ENCODE data around the gene GALNT16.

GALNT16 gene

DNA sequence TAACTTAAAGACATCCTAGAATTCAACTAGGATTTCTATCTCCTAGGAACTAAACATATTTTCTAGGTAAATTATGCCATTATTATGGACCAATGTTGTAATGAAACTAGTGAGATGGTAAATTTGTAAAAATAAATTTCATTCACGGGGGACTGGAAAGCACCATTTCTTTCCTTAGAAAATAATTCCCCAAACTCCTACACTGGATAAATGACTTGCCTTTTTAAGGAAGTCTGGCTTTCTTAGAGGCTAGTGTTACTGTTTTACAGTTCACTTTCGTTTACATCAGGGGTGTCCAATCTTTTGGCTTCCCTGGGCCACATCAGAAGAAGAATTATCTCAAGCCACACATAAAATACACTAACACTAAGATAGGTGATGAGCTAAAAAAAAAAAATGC is 141.9 kb downstream of the GALNT16 start:
- H2AFZ ChIP-seq (ENCODE audit: low read length) = no peak overlapping the region
- TF ChIP-seq, protein P1, sequence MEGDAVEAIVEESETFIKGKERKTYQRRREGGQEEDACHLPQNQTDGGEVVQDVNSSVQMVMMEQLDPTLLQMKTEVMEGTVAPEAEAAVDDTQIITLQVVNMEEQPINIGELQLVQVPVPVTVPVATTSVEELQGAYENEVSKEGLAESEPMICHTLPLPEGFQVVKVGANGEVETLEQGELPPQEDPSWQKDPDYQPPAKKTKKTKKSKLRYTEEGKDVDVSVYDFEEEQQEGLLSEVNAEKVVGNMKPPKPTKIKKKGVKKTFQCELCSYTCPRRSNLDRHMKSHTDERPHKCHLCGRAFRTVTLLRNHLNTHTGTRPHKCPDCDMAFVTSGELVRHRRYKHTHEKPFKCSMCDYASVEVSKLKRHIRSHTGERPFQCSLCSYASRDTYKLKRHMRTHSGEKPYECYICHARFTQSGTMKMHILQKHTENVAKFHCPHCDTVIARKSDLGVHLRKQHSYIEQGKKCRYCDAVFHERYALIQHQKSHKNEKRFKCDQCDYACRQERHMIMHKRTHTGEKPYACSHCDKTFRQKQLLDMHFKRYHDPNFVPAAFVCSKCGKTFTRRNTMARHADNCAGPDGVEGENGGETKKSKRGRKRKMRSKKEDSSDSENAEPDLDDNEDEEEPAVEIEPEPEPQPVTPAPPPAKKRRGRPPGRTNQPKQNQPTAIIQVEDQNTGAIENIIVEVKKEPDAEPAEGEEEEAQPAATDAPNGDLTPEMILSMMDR (IDR thresholded peaks at IDR 0.05; ENCODE audit: low read length) = no peak
- TF ChIP-seq EZH2phosphoT487 (IDR thresholded peaks at IDR 0.05; ENCODE audit: low read length) (no peak), EZH2 (optimal IDR thresholded peaks at IDR 0.05; ENCODE audit: low read depth, low read length) (no peak)
- H3K27ac ChIP-seq (ENCODE audit: low read length) = no peak overlapping the region
- no peak overlapping the region for H3K4me3 ChIP-seq (ENCODE audit: low read length)
- no peaks in the 10 kb centered on the region for H3K9me2 ChIP-seq (replicated peaks; ENCODE audit: insufficient read depth, low read length)
- no peaks in the 10 kb centered on the region for H4K20me1 ChIP-seq (ENCODE audit: insufficient read depth, low read length)
- no peaks in the 10 kb centered on the region for H3K27me3 ChIP-seq (replicated peaks; ENCODE audit: insufficient read depth, low read length)
- peaks cover 11% of the 10 kb centered on the region; the same call in 1 of the 2 replicates for H3K4me1 ChIP-seq (ENCODE audit: low read length)
- H3K9ac ChIP-seq (ENCODE audit: low read length) = no peak overlapping the region
- DNase-seq = no peak
- H3F3A ChIP-seq (ENCODE audit: insufficient read depth, low read length) = no peaks in the 10 kb centered on the region
- H3K79me2 ChIP-seq (ENCODE audit: low read length) = peaks cover 85% of the 10 kb centered on the region
- H3K4me2 ChIP-seq (ENCODE audit: low read depth, low read length) = no peak overlapping the region
- H3K9me3 ChIP-seq (replicated peaks; ENCODE audit: insufficient read depth, low read length) = no peaks in the 10 kb centered on the region
- H3K36me3 ChIP-seq (replicated peaks; ENCODE audit: insufficient read depth, low read length) = no peaks in the 10 kb centered on the region

DNA sequence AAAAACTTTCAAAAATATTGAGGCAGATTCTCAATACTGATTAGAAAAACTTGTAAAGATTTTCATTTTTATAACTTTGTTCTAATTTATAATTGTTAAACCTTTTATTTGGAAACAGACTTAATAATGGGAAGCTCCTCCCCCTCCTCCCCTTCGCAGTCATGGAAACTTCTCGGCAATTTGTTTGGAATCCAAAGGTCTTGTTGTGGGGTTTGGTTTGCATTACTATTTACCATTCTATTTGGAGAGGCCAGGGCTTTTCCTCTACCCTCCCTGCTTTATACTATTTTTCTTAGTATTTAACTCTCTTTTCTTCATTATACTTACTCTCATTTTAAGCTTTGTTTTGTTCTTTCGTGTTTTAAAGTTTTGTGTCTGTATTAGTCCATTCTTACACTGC is 144.5 kb downstream of the GALNT16 start:
- H3F3A ChIP-seq (ENCODE audit: insufficient read depth, low read length) = no peaks in the 10 kb centered on the region
- no peak overlapping the region for H3K4me3 ChIP-seq (ENCODE audit: low read length)
- peaks cover 70% of the 10 kb centered on the region for H3K79me2 ChIP-seq (ENCODE audit: low read length)
- no peaks in the 10 kb centered on the region for H3K36me3 ChIP-seq (replicated peaks; ENCODE audit: insufficient read depth, low read length)
- peaks cover 11% of the 10 kb centered on the region; the same call in 1 of the 2 replicates for H3K4me1 ChIP-seq (ENCODE audit: low read length)
- H3K9me2 ChIP-seq (replicated peaks; ENCODE audit: insufficient read depth, low read length) = no peaks in the 10 kb centered on the region
- H3K27ac ChIP-seq (ENCODE audit: low read length) = no peak overlapping the region
- no peaks in the 10 kb centered on the region for H3K27me3 ChIP-seq (replicated peaks; ENCODE audit: insufficient read depth, low read length)
- H2AFZ ChIP-seq (ENCODE audit: low read length) = no peak overlapping the region
- DNase-seq = no peak
- no peaks in the 10 kb centered on the region for H3K9me3 ChIP-seq (replicated peaks; ENCODE audit: insufficient read depth, low read length)
- TF ChIP-seq EZH2 (optimal IDR thresholded peaks at IDR 0.05; ENCODE audit: low read depth, low read length) (no peak), EZH2phosphoT487 (IDR thresholded peaks at IDR 0.05; ENCODE audit: low read length) (no peak)
- TF ChIP-seq, protein P1 (IDR thresholded peaks at IDR 0.05; ENCODE audit: low read length) = no peak
- no peak overlapping the region for H3K9ac ChIP-seq (ENCODE audit: low read length)
- no peak overlapping the region for H3K4me2 ChIP-seq (ENCODE audit: low read depth, low read length)
- no peaks in the 10 kb centered on the region for H4K20me1 ChIP-seq (ENCODE audit: insufficient read depth, low read length)

DNA sequence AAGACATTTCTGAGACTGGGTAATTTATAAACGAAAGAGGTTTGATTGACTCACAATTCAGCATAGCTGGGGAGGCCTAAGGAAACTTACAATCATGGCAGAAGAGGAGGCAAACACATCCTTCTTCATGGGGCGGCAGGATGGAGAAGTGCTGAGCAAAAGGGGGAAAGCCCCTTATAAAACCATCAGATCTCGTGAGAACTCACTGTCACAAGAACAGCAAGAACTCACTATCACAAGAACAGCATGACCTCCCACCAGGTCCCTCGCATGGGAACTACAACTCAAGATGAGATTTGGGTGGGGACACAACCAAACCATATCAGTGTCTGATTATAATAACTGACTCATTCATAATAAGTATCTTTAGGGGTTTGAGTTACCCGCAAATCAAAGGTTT is 144.9 kb downstream of the GALNT16 start:
- Histone ChIP-seq H3F3A (ENCODE audit: insufficient read depth, low read length) (no peaks in the 10 kb centered on the region), H3K9me2 (replicated peaks; ENCODE audit: insufficient read depth, low read length) (no peaks in the 10 kb centered on the region), H3K4me1 (ENCODE audit: low read length) (peaks cover 7% of the 10 kb centered on the region; the same call in 1 of the 2 replicates), H3K4me3 (ENCODE audit: low read length) (no peak overlapping the region), H3K4me2 (ENCODE audit: low read depth, low read length) (no peak overlapping the region), H3K27ac (ENCODE audit: low read length) (no peak overlapping the region), H3K36me3 (replicated peaks; ENCODE audit: insufficient read depth, low read length) (no peaks in the 10 kb centered on the region), H3K9me3 (replicated peaks; ENCODE audit: insufficient read depth, low read length) (no peaks in the 10 kb centered on the region), H3K79me2 (ENCODE audit: low read length) (peaks cover 70% of the 10 kb centered on the region), H2AFZ (ENCODE audit: low read length) (no peak overlapping the region), H3K27me3 (replicated peaks; ENCODE audit: insufficient read depth, low read length) (no peaks in the 10 kb centered on the region), H3K9ac (ENCODE audit: low read length) (no peak overlapping the region), H4K20me1 (ENCODE audit: insufficient read depth, low read length) (no peaks in the 10 kb centered on the region)
- DNase-seq = no peak
- TF ChIP-seq, protein P1 (IDR thresholded peaks at IDR 0.05; ENCODE audit: low read length) = no peak
- no peak for TF ChIP-seq EZH2phosphoT487 (IDR thresholded peaks at IDR 0.05; ENCODE audit: low read length)
- TF ChIP-seq EZH2 (optimal IDR thresholded peaks at IDR 0.05; ENCODE audit: low read depth, low read length) = no peak

Data from MM.1S (cell line).